ENCODE measurements around the gene SCAPER. TPM values are rescaled to one million over a fixed set of nuclear protein-coding genes. Genes with fewer than 3 reads are reported as not detected.

Gene SCAPER
- polyA plus RNA-seq, 2 of the 4 experiments (the other 2 are of a cell fraction): 4.9 to 5.5 TPM

DNA sequence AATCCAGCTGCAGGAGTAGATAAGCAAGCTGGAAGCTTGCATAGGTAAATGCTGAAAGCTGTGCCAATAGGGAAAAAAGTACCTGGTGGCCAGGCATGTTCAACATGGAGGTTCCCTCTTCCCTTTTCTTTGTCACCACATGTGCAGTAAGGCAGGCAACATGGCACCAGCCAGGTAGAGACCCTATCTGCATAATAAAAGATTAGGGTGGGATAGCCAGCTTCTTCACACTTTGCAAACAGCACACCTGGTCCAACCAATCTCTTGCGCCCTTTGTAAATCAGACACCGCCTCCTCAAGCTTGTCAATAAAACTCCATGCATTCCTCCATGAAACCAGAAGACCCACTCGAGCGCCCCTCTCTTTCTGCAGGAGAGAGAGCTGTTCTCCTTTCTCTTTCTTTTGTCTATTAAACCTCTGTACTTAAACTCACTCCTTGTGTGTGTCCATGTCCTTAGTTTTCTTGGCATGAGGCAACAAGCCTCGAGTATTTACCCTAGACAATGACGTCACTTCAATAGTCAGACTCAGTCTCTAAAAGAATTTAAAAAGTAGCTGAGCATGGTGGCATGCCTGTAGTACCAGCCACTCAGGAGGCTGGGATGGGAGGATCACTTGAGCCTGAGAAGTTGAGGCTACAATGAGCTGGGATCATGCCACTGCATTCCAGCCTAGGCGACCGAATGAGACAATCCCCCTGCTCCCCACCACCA is 256.3 kb downstream of the SCAPER start:
- DNase-seq (ENCODE audit: low read depth in 1 of 2, low spot score in 1 of 2) (no peak), ATAC-seq (no peak), FAIRE-seq (no peak)
- H3K4me2 ChIP-seq: no peak overlapping the region
- ChIA-PET POLR2A (no interaction called here), CTCF (interaction anchor here (0.6 kb wide), 1 partner anchor 464 kb away, joined by 3 read pairs; no protein-coding TSS in a partner anchor)
- H3K4me3 ChIP-seq: no peak overlapping the region
- H3K4me1 ChIP-seq: no peaks in the 10 kb centered on the region
- WGBS (ENCODE audit: missing lambda C conversion rate): 80% methylated on average over 8 of the region's 8 CpGs
- no peaks in the 10 kb centered on the region for H3K9me3 ChIP-seq
- no peak for TF ChIP-seq KDM1A (IDR thresholded peaks at IDR 0.05; ENCODE audit: low read depth)
- TF ChIP-seq ZC3H11A (IDR thresholded peaks at IDR 0.05): no peak
- no peak for TF ChIP-seq HOXB5 (CRISPR knock-in tag; IDR thresholded peaks at IDR 0.05)
- TF ChIP-seq GATA3 (IDR thresholded peaks at IDR 0.05; ENCODE audit: borderline replicate concordance): no peak
- TF ChIP-seq ZNF302 (CRISPR knock-in tag; IDR thresholded peaks at IDR 0.05): no peak
- no peak for TF ChIP-seq TP53 (CRISPR knock-in tag; IDR thresholded peaks at IDR 0.05)
- no peak for TF ChIP-seq MAZ (IDR thresholded peaks at IDR 0.05; ENCODE audit: borderline replicate concordance, low read depth, low read length)
- TF ChIP-seq, protein P1, sequence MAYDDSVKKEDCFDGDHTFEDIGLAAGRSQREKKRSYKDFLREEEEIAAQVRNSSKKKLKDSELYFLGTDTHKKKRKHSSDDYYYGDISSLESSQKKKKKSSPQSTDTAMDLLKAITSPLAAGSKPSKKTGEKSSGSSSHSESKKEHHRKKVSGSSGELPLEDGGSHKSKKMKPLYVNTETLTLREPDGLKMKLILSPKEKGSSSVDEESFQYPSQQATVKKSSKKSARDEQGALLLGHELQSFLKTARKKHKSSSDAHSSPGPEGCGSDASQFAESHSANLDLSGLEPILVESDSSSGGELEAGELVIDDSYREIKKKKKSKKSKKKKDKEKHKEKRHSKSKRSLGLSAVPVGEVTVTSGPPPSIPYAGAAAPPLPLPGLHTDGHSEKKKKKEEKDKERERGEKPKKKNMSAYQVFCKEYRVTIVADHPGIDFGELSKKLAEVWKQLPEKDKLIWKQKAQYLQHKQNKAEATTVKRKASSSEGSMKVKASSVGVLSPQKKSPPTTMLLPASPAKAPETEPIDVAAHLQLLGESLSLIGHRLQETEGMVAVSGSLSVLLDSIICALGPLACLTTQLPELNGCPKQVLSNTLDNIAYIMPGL (CRISPR knock-in tag; IDR thresholded peaks at IDR 0.05; ENCODE audit: borderline replicate concordance): no peak
- no peak for TF ChIP-seq POLR2A (IDR thresholded peaks at IDR 0.05; ENCODE audit: low read length)
- TF ChIP-seq BHLHE40 (IDR thresholded peaks at IDR 0.05; ENCODE audit: low read depth, low read length): no peak
- TF ChIP-seq CBX2 (IDR thresholded peaks at IDR 0.05; ENCODE audit: borderline replicate concordance, low read depth): no peak
- TF ChIP-seq EHMT2 (IDR thresholded peaks at IDR 0.05; ENCODE audit: low read depth): no peak
- TF ChIP-seq, protein P2, sequence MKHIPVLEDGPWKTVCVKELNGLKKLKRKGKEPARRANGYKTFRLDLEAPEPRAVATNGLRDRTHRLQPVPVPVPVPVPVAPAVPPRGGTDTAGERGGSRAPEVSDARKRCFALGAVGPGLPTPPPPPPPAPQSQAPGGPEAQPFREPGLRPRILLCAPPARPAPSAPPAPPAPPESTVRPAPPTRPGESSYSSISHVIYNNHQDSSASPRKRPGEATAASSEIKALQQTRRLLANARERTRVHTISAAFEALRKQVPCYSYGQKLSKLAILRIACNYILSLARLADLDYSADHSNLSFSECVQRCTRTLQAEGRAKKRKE (CRISPR knock-in tag; IDR thresholded peaks at IDR 0.05; ENCODE audit: low read depth): no peak
- TF ChIP-seq RARB (CRISPR knock-in tag; IDR thresholded peaks at IDR 0.05): no peak
- no peak for TF ChIP-seq KDM5A (IDR thresholded peaks at IDR 0.05)
- H3K27ac ChIP-seq: no peak overlapping the region

DNA sequence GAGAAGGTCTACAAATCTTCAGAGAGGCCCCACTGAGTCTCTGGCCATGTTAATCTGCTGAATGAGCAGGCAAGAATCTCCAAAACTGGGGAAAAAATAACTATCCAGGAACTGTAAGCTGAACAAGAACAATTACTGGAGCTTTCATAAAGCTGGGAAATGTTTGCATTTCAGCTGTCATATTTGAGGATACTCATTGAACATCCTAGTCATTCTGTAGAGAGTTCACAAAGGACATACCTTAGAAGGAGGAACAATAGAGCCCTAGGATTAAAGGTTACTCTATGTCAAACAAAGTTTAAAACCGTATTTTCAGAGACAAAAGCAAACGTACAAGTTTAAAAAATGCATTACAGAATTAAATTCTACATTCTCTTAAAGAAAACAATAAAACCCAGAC is 257.5 kb downstream of the SCAPER start:
- Histone ChIP-seq H3K27ac (no peak overlapping the region), H3K9me3 (no peaks in the 10 kb centered on the region), H3K4me3 (no peak overlapping the region), H3K4me1 (no peaks in the 10 kb centered on the region), H3K4me2 (no peak overlapping the region)
- CTCF ChIA-PET: interaction anchor here (0.5 kb wide), 1 partner anchor 410 kb away, joined by 3 read pairs; no protein-coding TSS in a partner anchor
- no peak for FAIRE-seq
- no peak for DNase-seq (ENCODE audit: low read depth in 1 of 2, low spot score in 1 of 2)
- no peak for TF ChIP-seq JUN (IDR thresholded peaks at IDR 0.05)
- TF ChIP-seq, protein P3, sequence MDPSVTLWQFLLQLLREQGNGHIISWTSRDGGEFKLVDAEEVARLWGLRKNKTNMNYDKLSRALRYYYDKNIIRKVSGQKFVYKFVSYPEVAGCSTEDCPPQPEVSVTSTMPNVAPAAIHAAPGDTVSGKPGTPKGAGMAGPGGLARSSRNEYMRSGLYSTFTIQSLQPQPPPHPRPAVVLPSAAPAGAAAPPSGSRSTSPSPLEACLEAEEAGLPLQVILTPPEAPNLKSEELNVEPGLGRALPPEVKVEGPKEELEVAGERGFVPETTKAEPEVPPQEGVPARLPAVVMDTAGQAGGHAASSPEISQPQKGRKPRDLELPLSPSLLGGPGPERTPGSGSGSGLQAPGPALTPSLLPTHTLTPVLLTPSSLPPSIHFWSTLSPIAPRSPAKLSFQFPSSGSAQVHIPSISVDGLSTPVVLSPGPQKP (IDR thresholded peaks at IDR 0.05; ENCODE audit: low read depth, low read length): no peak
- no peak for TF ChIP-seq CBX2 (IDR thresholded peaks at IDR 0.05; ENCODE audit: borderline replicate concordance, low read depth)
- TF ChIP-seq CHD2 (IDR thresholded peaks at IDR 0.05; ENCODE audit: low read length, partially characterized antibody): no peak
- TF ChIP-seq, protein P4, sequence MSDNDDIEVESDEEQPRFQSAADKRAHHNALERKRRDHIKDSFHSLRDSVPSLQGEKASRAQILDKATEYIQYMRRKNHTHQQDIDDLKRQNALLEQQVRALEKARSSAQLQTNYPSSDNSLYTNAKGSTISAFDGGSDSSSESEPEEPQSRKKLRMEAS (IDR thresholded peaks at IDR 0.05): no peak
- no peak for TF ChIP-seq JUNB (IDR thresholded peaks at IDR 0.05)
- TF ChIP-seq FOSL2 (IDR thresholded peaks at IDR 0.05): no peak
- no peak for TF ChIP-seq FOSL2 (CRISPR knock-in tag; IDR thresholded peaks at IDR 0.05)
- no peak for TF ChIP-seq TFCP2L1 (CRISPR knock-in tag; IDR thresholded peaks at IDR 0.05)
- TF ChIP-seq MAFK (IDR thresholded peaks at IDR 0.05; ENCODE audit: partially characterized antibody): no peak
- TF ChIP-seq ZSCAN20 (CRISPR knock-in tag; IDR thresholded peaks at IDR 0.05): no peak
- TF ChIP-seq, protein P5, sequence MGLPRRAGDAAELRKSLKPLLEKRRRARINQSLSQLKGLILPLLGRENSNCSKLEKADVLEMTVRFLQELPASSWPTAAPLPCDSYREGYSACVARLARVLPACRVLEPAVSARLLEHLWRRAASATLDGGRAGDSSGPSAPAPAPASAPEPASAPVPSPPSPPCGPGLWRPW (IDR thresholded peaks at IDR 0.05): no peak
- no peak for TF ChIP-seq POLR2AphosphoS2 (conservative IDR thresholded peaks at IDR 0.05; ENCODE audit: low read length)
- no peak for TF ChIP-seq EHF (CRISPR knock-in tag; IDR thresholded peaks at IDR 0.05)
- no peak for TF ChIP-seq CHD4 (IDR thresholded peaks at IDR 0.05; ENCODE audit: borderline replicate concordance)
- no peak for TF ChIP-seq EP300 (IDR thresholded peaks at IDR 0.05)
- TF ChIP-seq, protein P1 (CRISPR knock-in tag; IDR thresholded peaks at IDR 0.05; ENCODE audit: borderline replicate concordance): no peak
- POLR2A ChIA-PET: no interaction called here
- 72% methylated on average over 2 of the region's 2 CpGs for WGBS (ENCODE audit: missing lambda C conversion rate)
- ATAC-seq: no peak

Data from A549 (cell line).